DMS153 treated with DMSO at 0.1 percent for 48 hours (cell line): Measurements from ENCODE around the gene CDC42EP3.

ENCODE experiments used
- DNase-seq: peaks from one replicate; lab custom pipeline; 2025; ENCODE audit not compliant: unreplicated experiment; lab: John Stamatoyannopoulos, UW

Gene CDC42EP3

GRCh38 chr2:37637190-37637860 is 34.1 kb downstream of the CDC42EP3 start:
- DNase-seq, result no peak

GRCh38 chr2:37636381-37637066 is 34.9 kb downstream of the CDC42EP3 start:
- DNase-seq, result no peak

GRCh38 chr2:37635504-37636380 is 35.7 kb downstream of the CDC42EP3 start:
- no peak for DNase-seq

GRCh38 chr2:37634914-37635503 is 36.4 kb downstream of the CDC42EP3 start:
- no peak for DNase-seq

GRCh38 chr2:37633845-37634244 is 37.6 kb downstream of the CDC42EP3 start:
- no peak for DNase-seq

DNA sequence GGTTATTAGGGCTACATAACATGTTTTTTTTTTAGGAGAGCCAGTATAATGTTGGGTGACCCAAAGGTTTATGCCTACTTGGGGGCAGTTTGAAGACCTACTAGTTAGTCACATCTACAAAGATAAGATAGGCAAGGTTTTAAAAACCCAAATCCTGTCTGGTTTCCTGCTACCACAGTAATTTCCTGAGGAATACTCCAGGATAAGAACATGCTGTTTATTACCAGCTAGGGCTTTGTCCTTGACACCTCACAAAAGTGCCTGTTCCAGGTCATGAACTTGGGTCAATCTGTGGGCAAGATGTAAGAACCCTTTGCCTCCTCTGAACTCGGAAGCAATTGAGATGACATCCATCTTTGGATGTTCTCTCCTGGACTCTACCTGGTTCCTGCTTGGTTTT is 38.2 kb downstream of the CDC42EP3 start:
- no peak for DNase-seq

GRCh38 chr2:37632310-37632709 is 39.1 kb downstream of the CDC42EP3 start:
- DNase-seq, result no peak

- DNase-seq, result peak; percentile 38
Observed at GRCh38 chr2:37631698-37632097, 39.7 kb downstream of the CDC42EP3 start.

GRCh38 chr2:37631292-37631691 is 40.1 kb downstream of the CDC42EP3 start:
- DNase-seq, result no peak

DNA sequence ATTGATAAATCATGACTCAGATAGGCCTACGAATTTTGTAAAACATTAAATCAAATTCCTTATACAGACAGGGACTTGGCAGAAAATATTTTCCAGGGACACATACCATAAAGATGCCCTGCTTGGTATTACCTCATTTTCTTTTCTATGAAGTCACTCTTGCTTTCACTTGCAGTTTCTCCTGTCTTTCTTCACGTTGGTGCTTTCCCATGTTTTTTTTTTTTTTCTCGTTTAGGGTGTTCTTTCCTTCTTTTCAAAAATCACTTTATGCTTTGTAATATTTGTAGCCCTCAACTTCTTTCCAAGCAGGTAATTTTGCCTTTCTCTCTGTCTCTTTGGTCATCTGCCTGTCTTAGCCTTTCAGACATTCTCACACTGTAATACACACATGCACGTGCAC is 40.7 kb downstream of the CDC42EP3 start:
- no peak for DNase-seq

GRCh38 chr2:37630301-37630700 is 41.1 kb downstream of the CDC42EP3 start:
- DNase-seq, result no peak

- DNase-seq, result no peak
Observed at GRCh38 chr2:37629529-37629928, 41.9 kb downstream of the CDC42EP3 start.

- DNase-seq, result no peak
Observed at GRCh38 chr2:37627710-37628109, 43.7 kb downstream of the CDC42EP3 start.

- peak; percentile 13 for DNase-seq
Observed at GRCh38 chr2:37625796-37626571, 45.5 kb downstream of the CDC42EP3 start.

DNA sequence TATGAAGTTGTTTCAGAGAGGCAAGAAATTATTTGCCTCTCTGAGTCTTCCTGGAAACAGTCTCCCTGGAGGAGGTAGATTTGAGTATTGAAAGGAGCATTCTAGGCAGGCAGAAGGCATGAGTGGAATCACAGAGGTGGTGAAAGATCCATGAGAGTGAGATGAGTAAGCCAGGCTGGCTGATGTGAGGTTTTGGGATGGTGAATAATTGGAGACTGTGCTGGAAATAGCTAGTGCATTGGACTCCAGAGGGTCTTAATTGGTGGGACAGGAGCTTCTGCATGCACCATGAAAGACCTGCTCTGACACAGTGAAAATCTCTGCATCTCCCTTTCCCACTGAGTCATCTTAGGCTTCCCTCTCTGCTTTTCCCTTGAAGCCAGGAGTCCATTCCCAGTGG is 46.3 kb downstream of the CDC42EP3 start:
- DNase-seq, result no peak

DNA sequence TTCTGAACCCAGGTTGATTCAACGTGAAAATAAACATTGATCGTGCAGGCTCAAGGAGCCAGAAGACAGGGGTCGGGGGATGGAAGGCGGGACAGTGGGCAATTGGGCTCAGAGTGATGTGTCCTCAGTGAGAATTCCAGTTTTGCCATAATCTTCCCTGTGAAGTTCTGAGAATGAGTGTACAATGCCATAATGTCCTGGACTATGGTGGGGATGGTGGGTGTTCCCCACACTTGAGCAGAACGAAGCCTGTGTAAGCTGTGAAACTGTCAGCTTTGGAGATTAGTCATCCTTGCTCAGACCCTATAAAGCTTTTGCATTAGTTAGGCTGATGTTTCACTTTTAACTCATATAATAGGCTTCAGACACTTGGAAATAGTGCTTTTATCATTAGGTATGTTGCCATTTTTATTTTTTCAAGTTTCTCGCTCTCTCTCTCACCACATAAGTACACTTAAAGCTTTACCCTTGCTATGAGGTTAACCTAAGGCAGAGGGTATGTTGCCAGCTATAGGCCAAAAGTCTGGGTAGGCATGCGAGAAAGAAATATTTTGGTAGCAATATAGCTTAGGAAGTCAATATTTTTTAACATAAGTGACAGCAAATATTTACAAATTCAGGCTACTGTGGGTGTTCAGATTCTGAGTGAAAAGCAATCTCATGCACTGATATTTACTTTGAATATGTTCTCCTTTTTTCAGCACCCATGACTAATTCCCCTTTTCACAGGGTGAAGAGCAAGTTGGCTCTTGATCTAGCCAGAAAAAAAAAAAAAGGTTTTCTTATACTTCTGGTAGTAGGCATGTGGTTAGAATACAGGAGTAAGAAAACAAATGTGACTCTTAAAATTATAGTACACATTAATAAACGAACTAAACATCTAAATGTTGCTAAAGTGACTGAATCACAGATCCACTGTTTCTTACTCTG is 47.2 kb downstream of the CDC42EP3 start:
- no peak for DNase-seq

DNA sequence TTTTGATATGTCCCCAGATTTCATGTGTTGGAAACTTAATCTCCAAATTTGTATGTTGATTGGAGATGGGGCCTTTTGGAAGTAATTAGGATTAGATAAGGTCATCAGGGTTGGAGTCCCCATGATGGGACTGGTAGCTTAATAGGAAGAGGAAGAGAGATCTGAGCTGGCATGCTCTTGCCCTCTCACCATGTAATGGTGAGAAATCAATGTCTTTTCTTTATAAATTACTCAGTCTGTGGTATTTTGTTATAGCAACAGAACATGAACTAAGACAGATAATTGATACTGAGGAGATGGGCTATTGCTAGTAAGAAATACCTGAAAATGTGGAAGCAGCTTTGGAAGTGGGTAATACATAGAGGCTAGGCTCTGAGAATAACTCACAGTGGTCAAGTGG is 48.0 kb downstream of the CDC42EP3 start:
- DNase-seq, result no peak

GRCh38 chr2:37622450-37623100 is 48.9 kb downstream of the CDC42EP3 start:
- no peak for DNase-seq

DNA sequence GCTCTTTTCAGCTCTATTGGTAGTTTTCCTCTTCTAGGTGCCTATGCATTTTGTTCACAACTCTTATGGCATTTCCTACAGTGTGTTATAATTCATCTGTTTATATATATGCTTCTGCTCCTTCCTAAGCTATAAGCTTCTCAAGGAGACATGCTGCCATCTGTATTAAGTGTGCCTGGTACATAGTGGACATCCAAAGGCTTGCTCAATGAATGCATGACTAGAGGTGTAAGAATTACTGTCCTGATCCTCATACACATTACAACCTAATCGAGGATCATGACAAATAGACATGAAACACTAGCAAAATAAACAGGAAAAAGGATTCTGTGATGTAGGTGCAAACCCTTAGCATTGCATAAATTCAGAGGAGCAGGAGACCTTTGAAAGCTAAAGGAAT is 50.2 kb downstream of the CDC42EP3 start:
- no peak for DNase-seq
